ENCODE measurements around the gene DNAI1. TPM values are rescaled to one million over a fixed set of nuclear protein-coding genes. Genes with fewer than 3 reads are reported as not detected.

DNAI1 gene
- polyA plus RNA-seq, 1 donor (not counting 4 experiments of a cell fraction or from before 2014, with no cell fraction given): 0.08 TPM

GRCh38 chr9:34550681-34551270 lies 92.2 kb downstream of the DNAI1 start:
- Histone ChIP-seq H3K9me1 (ENCODE audit: control insufficient read depth, extremely low read depth, insufficient read depth, low read length) (no peaks in the 10 kb centered on the region), H4K20me1 (ENCODE audit: control insufficient read depth, extremely low read depth, insufficient read depth, low read length) (peaks cover 6% of the 10 kb centered on the region), H3K27me3 (ENCODE audit: control insufficient read depth, extremely low read depth, insufficient read depth, low read length) (peaks cover 35% of the 10 kb centered on the region), H3K9ac (ENCODE audit: control insufficient read depth, extremely low read depth, insufficient read depth, low read length) (no peak overlapping the region), H2AFZ (ENCODE audit: control insufficient read depth, low read length) (no peak overlapping the region), H3K4me1 (ENCODE audit: control insufficient read depth, extremely low read depth, insufficient read depth, low read length) (no peaks in the 10 kb centered on the region), H3K4me3 (ENCODE audit: control insufficient read depth in 2 of 3, extremely low read depth in 1 of 3, insufficient read depth in 2 of 3, low read depth in 1 of 3, low read length in 3 of 3) (no peak overlapping the region), H3K79me2 (ENCODE audit: control insufficient read depth, insufficient read depth, low read length) (no peaks in the 10 kb centered on the region), H3K27ac (ENCODE audit: control insufficient read depth, insufficient read depth, low read length) (no peak overlapping the region), H3K4me2 (ENCODE audit: control insufficient read depth, extremely low read depth, insufficient read depth, low read depth, low read length) (no peak overlapping the region), H3K36me3 (ENCODE audit: control insufficient read depth in 2 of 2, extremely low read depth in 1 of 2, insufficient read depth in 2 of 2, low read length in 2 of 2) (no peaks in the 10 kb centered on the region), H3K9me3 (ENCODE audit: control insufficient read depth, low read depth, low read length) (no peaks in the 10 kb centered on the region)
- DNase-seq (ENCODE audit: low read depth, low spot score) (no peak), FAIRE-seq (no peak)
- TF ChIP-seq CTCF (optimal IDR thresholded peaks at IDR 0.05 in 1 of 3, IDR thresholded peaks at IDR 0.05 in 1 of 3, conservative IDR thresholded peaks at IDR 0.05 in 1 of 3; ENCODE audit: extremely low read depth in 1 of 3, insufficient read depth in 2 of 3, low read length in 3 of 3): no peak
- TF ChIP-seq EZH2 (IDR thresholded peaks at IDR 0.05; ENCODE audit: low read length): no peak
- dilution Hi-C loops (cut with MboI; ENCODE audit: extremely low pct_ligation_motif_present, low sequenced_read_pairs): no loop called here

GRCh38 chr9:34551751-34552605 lies 93.4 kb downstream of the DNAI1 start:
- DNase-seq (ENCODE audit: low read depth, low spot score): no peak

More at GRCh38 chr9:34551751-34552605, 93.4 kb downstream of the DNAI1 start:
- no peak overlapping the region for H3K9ac ChIP-seq (ENCODE audit: control insufficient read depth, extremely low read depth, insufficient read depth, low read length)
- H3K4me1 ChIP-seq (ENCODE audit: control insufficient read depth, extremely low read depth, insufficient read depth, low read length): no peaks in the 10 kb centered on the region
- no peaks in the 10 kb centered on the region for H3K9me3 ChIP-seq (ENCODE audit: control insufficient read depth, low read depth, low read length)
- no peaks in the 10 kb centered on the region for H3K79me2 ChIP-seq (ENCODE audit: control insufficient read depth, insufficient read depth, low read length)
- dilution Hi-C loops (cut with MboI; ENCODE audit: extremely low pct_ligation_motif_present, low sequenced_read_pairs): no loop called here
- peaks cover 35% of the 10 kb centered on the region for H3K27me3 ChIP-seq (ENCODE audit: control insufficient read depth, extremely low read depth, insufficient read depth, low read length)
- H3K4me3 ChIP-seq (ENCODE audit: control insufficient read depth in 2 of 3, extremely low read depth in 1 of 3, insufficient read depth in 2 of 3, low read depth in 1 of 3, low read length in 3 of 3): no peak overlapping the region
- H3K27ac ChIP-seq (ENCODE audit: control insufficient read depth, insufficient read depth, low read length): no peak overlapping the region
- FAIRE-seq: no peak
- H3K36me3 ChIP-seq (ENCODE audit: control insufficient read depth in 2 of 2, extremely low read depth in 1 of 2, insufficient read depth in 2 of 2, low read length in 2 of 2): no peaks in the 10 kb centered on the region
- H3K9me1 ChIP-seq (ENCODE audit: control insufficient read depth, extremely low read depth, insufficient read depth, low read length): no peaks in the 10 kb centered on the region
- H3K4me2 ChIP-seq (ENCODE audit: control insufficient read depth, extremely low read depth, insufficient read depth, low read depth, low read length): no peak overlapping the region
- TF ChIP-seq CTCF (optimal IDR thresholded peaks at IDR 0.05 in 1 of 3, IDR thresholded peaks at IDR 0.05 in 1 of 3, conservative IDR thresholded peaks at IDR 0.05 in 1 of 3; ENCODE audit: extremely low read depth in 1 of 3, insufficient read depth in 2 of 3, low read length in 3 of 3) (no peak), EZH2 (IDR thresholded peaks at IDR 0.05; ENCODE audit: low read length) (no peak)
- peaks cover 6% of the 10 kb centered on the region for H4K20me1 ChIP-seq (ENCODE audit: control insufficient read depth, extremely low read depth, insufficient read depth, low read length)
- H2AFZ ChIP-seq (ENCODE audit: control insufficient read depth, low read length): no peak overlapping the region
